GM18951 (cell line): ENCODE results near the gene PLEKHS1.

Source experiments
- POLR2A ChIP-seq: IDR thresholded peaks from 4 replicates; pipeline ENCODE4 v1.6.1; 2011; ENCODE audit warnings: mild to moderate bottlenecking; ENCODE audit not compliant: insufficient read length, insufficient read depth; ENCODE audit errors: extremely low read depth
- in situ Hi-C: fragments of 300-500 bp; cut with MboI; formaldehyde crosslinking; loops from one replicate; pipeline ENCODE4 v1.12.0; 2022; ENCODE audit warnings: low sequenced_read_pairs, mixed read lengths, inconsistent platforms; ENCODE audit not compliant: unreplicated experiment

Gene PLEKHS1

GRCh38 chr10:113751181-113751732 lies at the start of gene PLEKHS1:
Gene PLEKHS1 (plus strand): TSS chr10:113751682. CDS start chr10:113755278, 3,596 bp downstream.
- no peak for TF ChIP-seq POLR2A

GRCh38 chr10:113704637-113705343 lies 46.7 kb upstream of the PLEKHS1 start:
- no peak for TF ChIP-seq POLR2A

More at GRCh38 chr10:113751181-113751732, at the start of gene PLEKHS1:
- in situ Hi-C loops, result no loop called here

DNA sequence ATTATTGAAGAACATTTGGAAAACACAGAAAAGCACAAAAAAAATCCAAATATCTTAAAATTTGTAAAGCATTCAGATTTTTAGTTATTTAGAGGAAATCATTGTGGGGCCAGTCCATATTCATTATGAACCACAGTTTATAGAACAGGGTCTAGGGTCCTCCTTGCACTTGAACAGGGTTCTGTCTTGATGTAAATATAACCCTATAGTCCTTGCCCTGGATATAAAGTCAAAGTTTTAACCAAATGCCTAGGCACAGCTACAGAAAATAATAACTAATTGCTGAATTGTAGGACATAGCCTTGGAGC lies 46.2 kb upstream of the PLEKHS1 start:
- in situ Hi-C loops, result loop anchor here (10.0 kb wide), 1 partner anchor 400 kb away; no protein-coding TSS in a partner anchor

More at GRCh38 chr10:113704637-113705343, 46.7 kb upstream of the PLEKHS1 start:
- in situ Hi-C loops, result loop anchor here (10.0 kb wide), 1 partner anchor 400 kb away; no protein-coding TSS in a partner anchor

GRCh38 chr10:113706623-113707022 lies 44.9 kb upstream of the PLEKHS1 start:
- no peak for TF ChIP-seq POLR2A

More for the DNA sequence above, 46.2 kb upstream of the PLEKHS1 start:
- TF ChIP-seq POLR2A, result no peak

DNA sequence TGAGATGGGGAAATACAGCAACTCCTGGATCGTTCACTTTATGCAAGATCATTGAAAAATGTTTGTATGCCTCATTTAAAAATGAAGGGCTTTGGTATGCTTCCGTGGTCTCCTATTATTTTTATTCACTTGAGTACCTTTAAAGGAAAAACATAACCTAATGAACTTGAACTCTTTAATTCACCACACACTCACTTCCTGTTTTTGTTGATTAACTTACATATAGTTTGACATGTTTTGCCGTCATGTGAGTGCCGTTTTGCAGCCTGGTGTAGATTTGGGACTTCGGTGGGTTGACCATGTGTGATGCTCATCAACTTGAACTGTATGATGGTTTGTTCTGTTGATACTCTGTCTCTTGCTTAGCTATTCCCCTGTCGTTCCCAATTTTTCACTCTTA lies 42.8 kb upstream of the PLEKHS1 start:
- in situ Hi-C loops, result loop anchor here (10.0 kb wide), 1 partner anchor 396 kb away; no protein-coding TSS in a partner anchor
- TF ChIP-seq POLR2A, result no peak

More at GRCh38 chr10:113706623-113707022, 44.9 kb upstream of the PLEKHS1 start:
- in situ Hi-C loops, result loop anchor here (10.0 kb wide), 1 partner anchor 398 kb away; no protein-coding TSS in a partner anchor

GRCh38 chr10:113709221-113709838 lies 42.2 kb upstream of the PLEKHS1 start:
- in situ Hi-C loops, result loop anchor here (10.0 kb wide), 1 partner anchor 395 kb away; no protein-coding TSS in a partner anchor
- TF ChIP-seq POLR2A, result no peak

DNA sequence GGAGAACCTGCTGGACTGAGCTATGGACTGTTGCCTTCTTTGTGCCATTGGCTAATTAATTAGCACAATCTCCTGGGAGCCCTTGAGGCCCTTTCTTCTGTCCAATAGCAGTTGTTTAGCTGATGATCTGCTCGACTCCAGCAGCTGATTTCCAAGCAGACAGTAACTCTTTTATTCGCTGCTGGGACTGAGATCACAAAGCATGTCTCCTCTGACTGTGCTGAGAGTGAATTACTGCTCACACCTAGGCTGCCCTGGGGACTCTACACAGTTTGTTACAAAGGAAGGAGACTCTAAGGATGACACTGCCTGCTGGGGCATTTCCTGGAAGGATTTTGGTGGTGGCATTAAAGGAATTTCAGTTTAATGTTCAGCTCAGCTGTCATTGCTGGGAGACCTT lies 40.3 kb upstream of the PLEKHS1 start:
- in situ Hi-C loops, result no loop called here
- no peak for TF ChIP-seq POLR2A

- TF ChIP-seq POLR2A, result no peak
- in situ Hi-C loops, result no loop called here
Measured at GRCh38 chr10:113712024-113712423, 39.5 kb upstream of the PLEKHS1 start.

- in situ Hi-C loops, result no loop called here
- no peak for TF ChIP-seq POLR2A
Measured at GRCh38 chr10:113712755-113713639, 38.5 kb upstream of the PLEKHS1 start.

DNA sequence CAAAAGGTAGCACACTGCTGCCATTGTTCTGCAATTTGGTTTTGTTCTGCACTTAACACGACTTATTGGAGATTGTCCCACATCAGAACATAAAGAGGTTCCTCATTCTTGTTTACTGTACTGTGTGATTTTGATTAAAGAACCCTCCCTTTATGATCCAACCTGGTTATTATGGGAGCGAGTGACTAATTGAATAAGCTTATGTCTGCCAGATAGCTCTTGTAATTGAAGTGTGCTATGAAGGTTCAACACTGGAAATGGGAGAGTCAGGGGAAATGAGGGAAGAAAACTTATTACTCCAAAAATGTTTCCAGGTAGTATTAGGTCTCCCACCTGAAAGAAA lies 37.9 kb upstream of the PLEKHS1 start:
- in situ Hi-C loops, result no loop called here
- no peak for TF ChIP-seq POLR2A

GRCh38 chr10:113716109-113716910 lies 35.2 kb upstream of the PLEKHS1 start:
- TF ChIP-seq POLR2A, result no peak
- in situ Hi-C loops, result no loop called here

- in situ Hi-C loops, result no loop called here
- no peak for TF ChIP-seq POLR2A
Measured at GRCh38 chr10:113718969-113719822, 32.3 kb upstream of the PLEKHS1 start.

GRCh38 chr10:113720386-113720785 lies 31.1 kb upstream of the PLEKHS1 start:
- no peak for TF ChIP-seq POLR2A
- in situ Hi-C loops, result no loop called here
